Cerebellar cortex (tissue), 1 donor: ENCODE data around the gene MRPL14.
"Not testable (repeated sequence)": the region's sequence is repeated elsewhere in the genome, so short reads cannot be mapped to it uniquely, and the experiment has no call there.

ENCODE experiments used
- DNase-seq: peaks from one replicate; pipeline ENCODE4 v3.0.0-alpha.2; 2015; ENCODE audit warnings: low spot score

The MRPL14 gene

GRCh38 chr6:44149369-44150012, 22.2 kb upstream of the MRPL14 start:
- DNase-seq = no peak

- no peak for DNase-seq
These were observed 21.1 kb upstream of the MRPL14 start for GRCh38 chr6:44148306-44148705.

DNA sequence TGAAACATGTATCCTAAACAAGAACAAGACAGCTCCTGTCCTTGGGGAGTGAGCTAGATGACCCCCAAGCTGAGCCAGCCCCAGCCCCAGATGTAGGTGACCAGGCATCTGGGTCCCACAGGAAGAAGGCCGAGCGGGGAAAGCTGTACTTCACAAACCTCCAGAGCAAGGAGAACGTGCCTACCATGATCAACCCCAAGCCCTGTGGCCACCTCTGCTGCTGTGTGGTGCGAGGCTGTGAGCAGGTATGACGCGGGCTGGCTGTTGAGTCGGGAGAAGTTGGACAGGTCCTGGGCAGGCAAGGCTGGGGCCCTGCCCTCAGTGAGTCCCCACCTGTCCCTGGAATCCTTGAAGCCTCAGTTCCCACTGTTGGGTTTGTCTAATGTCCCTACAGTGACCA, 20.0 kb upstream of the MRPL14 start:
- DNase-seq = no peak

DNA sequence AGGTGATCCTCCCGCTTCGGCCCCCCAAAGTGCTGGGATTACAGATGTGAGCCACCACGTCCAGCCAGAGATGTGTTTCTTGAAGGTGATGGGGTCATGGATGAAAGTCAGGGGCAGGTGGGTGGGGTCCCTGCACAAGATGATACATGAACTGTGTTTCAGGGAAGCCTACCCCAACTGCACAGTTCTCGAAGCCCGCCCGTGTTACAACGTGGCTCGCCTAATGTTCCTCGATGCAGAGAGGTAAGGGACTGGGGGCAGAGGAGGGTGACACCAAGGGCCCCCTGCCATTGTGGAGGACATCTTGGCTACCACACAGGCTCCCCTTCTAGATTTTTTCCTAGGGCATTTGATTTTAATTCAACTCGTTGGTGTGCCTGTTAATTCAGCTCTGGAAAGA, 19.4 kb upstream of the MRPL14 start:
- DNase-seq = no peak

DNA sequence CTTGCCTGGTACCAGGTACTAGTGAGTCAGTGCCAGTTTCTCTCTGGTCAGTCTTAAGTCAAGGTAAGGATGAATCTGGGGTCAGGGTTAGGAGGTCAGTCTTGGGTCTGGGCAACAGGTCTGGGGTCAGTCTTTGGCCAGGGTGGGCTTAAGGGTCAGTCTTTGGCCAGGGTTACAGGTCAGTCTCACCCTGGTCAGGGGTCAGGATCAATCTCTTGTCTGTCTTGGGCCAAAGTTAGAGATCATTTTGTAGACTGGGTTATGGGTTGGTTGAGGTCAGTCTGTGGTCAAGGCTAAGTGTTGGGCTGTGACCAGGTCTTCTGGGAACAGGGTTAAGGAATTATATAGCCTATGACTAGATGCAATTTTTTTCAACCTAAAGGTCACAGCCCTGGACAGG, 18.6 kb upstream of the MRPL14 start:
- no peak for DNase-seq

GRCh38 chr6:44144536-44144935, 17.3 kb upstream of the MRPL14 start:
- DNase-seq = not testable (repeated sequence)

DNA sequence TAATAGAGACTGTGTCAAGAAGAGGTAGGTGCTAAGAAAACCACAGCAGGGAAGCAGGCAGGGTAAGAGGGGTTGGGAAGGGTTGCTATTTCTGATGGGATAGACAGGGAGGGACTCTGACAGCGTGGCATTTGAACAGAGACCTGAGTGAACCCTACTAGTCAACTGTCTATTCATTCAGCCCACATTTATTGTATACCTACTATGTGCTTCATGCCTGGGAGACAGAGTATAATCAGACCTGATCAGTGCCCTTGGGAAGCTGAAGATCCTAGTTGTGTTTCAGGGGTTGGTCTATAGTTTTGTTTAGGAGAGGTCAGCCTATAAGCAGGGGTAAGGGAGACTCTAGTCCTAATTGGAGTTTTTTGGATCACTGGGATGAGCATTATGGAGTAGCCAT, 16.5 kb upstream of the MRPL14 start:
- no peak for DNase-seq

GRCh38 chr6:44142835-44143234, 15.6 kb upstream of the MRPL14 start:
- no peak for DNase-seq

DNA sequence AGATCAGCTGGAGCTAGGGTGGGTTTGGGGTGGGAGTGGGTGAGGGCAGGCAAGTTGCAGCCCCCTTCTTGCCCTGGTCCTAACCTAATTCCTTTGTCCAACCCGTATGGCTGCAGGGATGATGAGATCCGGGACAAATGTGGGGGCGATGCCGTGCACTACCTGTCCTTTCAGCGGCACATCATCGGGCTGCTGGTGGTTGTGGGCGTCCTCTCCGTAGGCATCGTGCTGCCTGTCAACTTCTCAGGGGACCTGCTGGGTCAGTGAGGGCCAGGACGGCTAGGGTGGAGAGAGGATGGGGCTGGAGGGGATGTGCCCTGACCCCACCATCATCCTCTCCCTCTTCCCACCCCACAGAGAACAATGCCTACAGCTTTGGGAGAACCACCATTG, 12.1 kb upstream of the MRPL14 start:
- no peak for DNase-seq

- no peak for DNase-seq
These were observed 11.6 kb upstream of the MRPL14 start for GRCh38 chr6:44138717-44139350.

DNA sequence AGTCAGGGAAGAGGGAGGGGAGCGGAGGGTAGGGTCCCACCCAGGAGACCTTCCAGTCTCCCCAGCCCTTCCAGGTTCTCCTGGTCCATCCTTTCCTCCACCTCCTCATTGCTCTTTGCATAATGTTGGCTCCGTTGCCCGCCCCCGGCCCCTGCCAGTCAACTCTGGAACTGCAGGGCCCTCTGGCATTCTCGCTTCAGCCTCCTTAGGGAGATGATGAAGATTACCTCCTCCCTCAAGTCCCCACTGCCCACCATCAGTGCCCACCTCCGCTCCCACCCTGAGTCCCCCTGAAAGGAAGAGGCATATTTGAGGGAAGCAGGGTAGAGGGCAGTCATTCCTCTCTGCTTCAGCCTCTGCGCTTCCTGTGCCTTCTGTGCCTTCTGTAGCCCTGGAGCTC, 8.6 kb upstream of the MRPL14 start:
- no peak for DNase-seq

DNA sequence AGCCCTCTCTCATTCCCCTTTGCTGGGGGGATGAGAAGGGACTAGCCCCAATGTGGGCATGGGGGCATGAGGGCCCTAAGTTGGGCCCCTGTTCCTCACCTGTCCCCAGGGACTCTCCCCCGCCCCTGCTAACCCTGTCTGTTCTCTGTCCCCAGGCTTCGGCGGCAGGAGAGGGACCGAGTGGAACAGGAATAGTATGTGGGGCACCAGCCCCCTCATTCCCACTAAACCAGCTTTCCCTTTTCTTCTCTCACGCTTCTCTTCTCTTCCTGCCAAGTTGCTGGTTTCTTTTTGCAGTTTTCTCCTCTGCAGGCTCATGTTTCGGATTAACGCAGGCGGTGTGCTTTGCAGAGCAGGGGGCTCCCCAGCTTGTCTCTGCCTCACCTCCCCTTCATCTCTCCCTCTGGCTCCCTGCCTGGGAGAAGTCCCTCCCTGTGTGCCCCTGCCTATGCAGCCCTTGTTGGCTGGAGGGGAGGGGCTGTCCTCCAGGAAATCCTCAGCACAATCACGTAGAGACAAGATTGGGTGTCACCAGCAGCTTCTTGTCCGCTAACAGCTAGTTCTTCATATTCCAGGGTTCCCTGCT, 8.0 kb upstream of the MRPL14 start:
- DNase-seq = no peak

GRCh38 chr6:44133981-44134711, 6.9 kb upstream of the MRPL14 start:
- DNase-seq = no peak

- DNase-seq = peak; percentile 62
These were observed 6.0 kb upstream of the MRPL14 start for GRCh38 chr6:44133003-44133931.

DNA sequence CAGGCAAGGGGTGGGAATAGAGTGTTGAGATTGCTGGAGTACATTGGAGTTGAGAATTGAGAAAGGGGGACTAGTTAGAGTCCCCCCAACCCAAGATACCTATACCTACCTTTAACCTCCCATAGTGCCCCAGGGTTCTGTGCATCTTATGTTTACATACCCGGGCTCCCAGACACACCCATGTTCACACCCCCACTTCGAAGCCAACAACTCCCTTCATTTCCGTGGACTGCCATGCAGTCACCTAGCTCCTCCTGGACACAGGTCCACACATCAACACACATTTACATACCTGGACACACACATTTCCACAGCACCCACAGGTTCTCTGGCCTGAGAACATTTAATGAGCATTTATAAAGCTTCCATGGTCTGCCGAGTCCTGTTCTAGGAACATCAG, 5.2 kb upstream of the MRPL14 start:
- no peak for DNase-seq

DNA sequence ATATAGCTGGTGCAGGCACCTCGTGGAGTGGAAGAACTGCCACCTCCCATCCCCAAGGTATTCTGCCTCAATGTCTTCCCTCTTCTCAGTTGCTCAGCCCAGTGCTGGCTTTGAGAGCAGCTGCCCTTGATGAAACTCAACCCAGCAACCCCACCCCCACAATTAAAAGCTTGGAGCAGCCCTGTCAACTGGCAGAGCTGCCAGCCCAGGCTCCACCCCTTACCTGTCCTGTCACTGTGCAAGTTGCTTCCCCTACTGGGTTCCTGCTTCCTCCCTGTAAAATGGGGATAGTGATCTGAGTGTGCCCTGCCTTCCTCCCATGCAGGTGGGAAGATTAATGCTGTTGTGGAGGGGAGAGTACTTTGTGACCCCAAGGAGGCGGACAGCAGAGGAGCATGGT, 4.6 kb upstream of the MRPL14 start:
- no peak for DNase-seq

- DNase-seq = no peak
These were observed 2.6 kb upstream of the MRPL14 start for GRCh38 chr6:44129841-44130322.

GRCh38 chr6:44128020-44128917, 1.0 kb upstream of the MRPL14 start:
- peak; percentile 19 for DNase-seq

DNA sequence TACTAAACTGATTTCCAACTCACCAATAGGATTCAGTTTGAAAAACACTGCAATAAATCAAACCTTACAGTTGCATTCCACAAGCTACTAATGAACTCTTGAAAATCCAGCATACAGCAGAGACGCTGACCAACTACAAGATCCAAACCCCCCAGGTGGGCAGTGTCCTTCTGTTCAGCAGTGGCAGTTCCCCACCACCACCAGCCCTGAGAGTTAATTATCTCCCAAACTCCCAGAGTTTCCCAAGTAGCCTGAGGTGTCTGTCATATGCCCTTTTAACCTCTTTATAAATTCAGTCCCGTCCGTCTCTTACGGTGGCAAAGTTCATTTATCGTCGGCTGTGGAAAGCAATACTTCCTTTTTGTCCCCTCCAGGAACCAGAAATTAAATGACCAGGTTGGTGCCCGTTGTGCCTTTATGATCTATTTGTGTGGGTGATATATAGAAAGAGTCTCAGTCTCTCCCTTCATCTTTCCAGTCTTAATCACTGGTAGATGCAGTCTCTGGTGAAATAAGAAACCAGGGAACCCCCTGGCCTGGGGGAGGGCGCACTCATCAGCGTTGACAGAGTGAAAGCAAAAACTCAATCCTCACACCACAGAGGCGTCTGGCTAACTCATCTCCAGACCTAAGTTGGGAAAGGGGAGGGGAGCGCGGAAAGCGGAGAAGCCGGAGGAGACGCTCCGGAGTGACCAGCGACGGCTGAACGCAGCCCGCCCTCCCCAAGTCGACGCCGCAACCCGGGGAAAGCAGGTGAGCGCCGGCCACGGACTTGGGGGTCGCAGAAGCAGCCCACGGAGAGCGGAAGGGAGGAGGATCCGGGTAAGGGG, 717 bp downstream of the MRPL14 start:
- DNase-seq = peak; percentile 37

DNA sequence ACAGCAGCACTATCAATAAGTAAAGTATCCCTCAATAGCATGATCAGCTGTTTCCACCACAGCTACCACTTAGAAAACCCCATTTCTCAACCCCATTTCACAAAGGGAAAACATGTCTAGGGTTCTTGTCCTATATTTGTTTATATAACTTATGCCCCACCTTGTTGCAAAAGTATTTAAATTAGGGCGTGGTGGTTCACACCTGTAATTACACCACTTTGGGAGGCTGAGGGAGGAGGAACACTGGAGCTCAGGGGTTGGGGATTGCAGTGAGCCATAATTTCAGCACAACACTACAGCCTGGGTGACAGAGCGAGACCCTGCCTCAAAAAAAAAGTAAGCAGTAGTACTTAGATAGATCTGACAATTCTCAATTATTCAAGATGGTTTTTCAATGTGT, 3.7 kb downstream of the MRPL14 start:
- no peak for DNase-seq
